SK-N-SH (cell line): ENCODE data around the gene UAP1L1. TPM values are rescaled to one million over a fixed set of nuclear protein-coding genes. Genes with fewer than 3 reads are reported as not detected.
"Not testable (repeated sequence)": the region's sequence is repeated elsewhere in the genome, so short reads cannot be mapped to it uniquely, and the experiment has no call there.

Experiments used
- CTCF ChIA-PET: fragments of 300-600, 350-600 bp; formaldehyde crosslinking; extraction: SDS; loops from one replicate; lab custom pipeline; 2021; lab: Yijun Ruan, JAX
- POLR2A ChIA-PET: fragments of 350-600 bp; sonication (Branson Sonifier 250); formaldehyde crosslinking; extraction: SDS; loops from one replicate; lab custom pipeline; 2020; ENCODE audit warnings: antibody characterized with exemption, inconsistent platforms; lab: Yijun Ruan, JAX
- DNase-seq: peaks from one replicate; pipeline ENCODE4 v3.0.0; 2012
- H2AFZ ChIP-seq: fragments of 200-600 bp; sonication (generic); 2 replicates; pipeline ENCODE4 v1.8.1; 2016; ENCODE audit warnings: antibody characterized with exemption, mild to moderate bottlenecking, low read depth
- H3F3A ChIP-seq: fragments of 200-600 bp; sonication (generic); replicated peaks from 2 replicates; pipeline ENCODE3; 2016; ENCODE audit warnings: antibody characterized with exemption, mild to moderate bottlenecking; ENCODE audit not compliant: insufficient read depth
- H3K27ac ChIP-seq, 2 experiments: fragments of 200-500 bp in 1 of 2; fragments of 200-600 bp in 1 of 2; sonication (Bioruptor generic) in 1 of 2; sonication (generic), shearing (Covaris generic) in 1 of 2; 2 replicates each; pipeline versions ENCODE4 v1.5.1 to v1.6.1; 2014 to 2016; ENCODE audit warnings: low read depth in 2 of 2, inconsistent platforms in 1 of 2, low read length in 1 of 2, mild to moderate bottlenecking in 1 of 2, mixed read lengths in 1 of 2
- H3K27me3 ChIP-seq: fragments of 200-600 bp; sonication (generic), shearing (Covaris generic); 2 replicates; pipeline ENCODE4 v1.6.1; 2016; ENCODE audit warnings: mixed run types; ENCODE audit not compliant: insufficient read depth
- H3K36me3 ChIP-seq, 2 experiments: fragments of 200-500 bp in 1 of 2; fragments of 200-600 bp in 1 of 2; sonication (Bioruptor generic) in 1 of 2; sonication (generic) in 1 of 2; replicated peaks in 1 of 2; 2 replicates each; pipeline versions ENCODE3 to v1.5.1; 2014 to 2016; ENCODE audit warnings: low read length in 1 of 2, mild to moderate bottlenecking in 1 of 2; ENCODE audit not compliant: insufficient read depth in 2 of 2, control insufficient read depth in 1 of 2
- H3K4me1 ChIP-seq, 2 experiments: fragments of 200-500 bp in 1 of 2; fragments of 200-600 bp in 1 of 2; sonication (Bioruptor generic) in 1 of 2; sonication (generic), shearing (Covaris generic) in 1 of 2; 2 replicates each; pipeline versions ENCODE4 v1.5.1 to v1.6.1; 2014 to 2016; ENCODE audit warnings: low read depth in 1 of 2, low read length in 1 of 2, mixed run types in 1 of 2; ENCODE audit not compliant: insufficient read depth in 2 of 2, control insufficient read depth in 1 of 2
- H3K4me2 ChIP-seq: fragments of 200-600 bp; sonication (generic), shearing (Covaris generic); 2 replicates; pipeline ENCODE4 v1.6.1; 2017; ENCODE audit warnings: mixed run types
- H3K4me3 ChIP-seq, 2 experiments: fragments of 200-500 bp in 1 of 2; fragments of 200-600 bp in 1 of 2; sonication (Bioruptor generic) in 1 of 2; sonication (generic), shearing (Covaris generic) in 1 of 2; 2 replicates each; pipeline versions ENCODE4 v1.5.1 to v1.8.1; 2014 to 2016; ENCODE audit warnings: low read depth in 2 of 2, inconsistent platforms in 1 of 2, low read length in 1 of 2, mild to moderate bottlenecking in 1 of 2, mixed read lengths in 1 of 2, moderate library complexity in 1 of 2
- H3K79me2 ChIP-seq: fragments of 200-600 bp; sonication (generic); 2 replicates; pipeline ENCODE4 v1.8.1; 2017; ENCODE audit warnings: mild to moderate bottlenecking; ENCODE audit not compliant: insufficient read depth
- H3K9ac ChIP-seq: fragments of 200-600 bp; sonication (generic); 2 replicates; pipeline ENCODE4 v1.6.1; 2017; ENCODE audit warnings: mixed run types
- H3K9me2 ChIP-seq: fragments of 200-600 bp; sonication (generic); 2 replicates; pipeline ENCODE4 v1.6.1; 2017; ENCODE audit warnings: mixed run types
- H3K9me3 ChIP-seq: fragments of 200-600 bp; sonication (generic); 2 replicates; pipeline ENCODE4 v1.6.1; 2017; ENCODE audit warnings: mixed run types, mild to moderate bottlenecking, moderate library complexity
- H4K20me1 ChIP-seq: fragments of 200-600 bp; sonication (generic); 2 replicates; pipeline ENCODE4 v1.6.1; 2017; ENCODE audit warnings: mild to moderate bottlenecking, mixed run types; ENCODE audit not compliant: insufficient read depth
- CHD2 ChIP-seq: fragments of 150-350 bp; IDR thresholded peaks from 2 replicates; pipeline ENCODE4 v1.6.1; 2018; ENCODE audit warnings: low read length; ENCODE audit not compliant: partially characterized antibody
- EZH2phosphoT487 ChIP-seq: fragments of 200-600 bp; sonication (generic); IDR thresholded peaks from 2 replicates; pipeline ENCODE4 v1.6.1; 2017; ENCODE audit warnings: low read depth, mixed run types, mild to moderate bottlenecking, antibody characterized with exemption, moderate library complexity, borderline replicate concordance
- GATA2 ChIP-seq: sonication (generic); formaldehyde crosslinking; IDR thresholded peaks from 2 replicates; pipeline ENCODE4 v1.5.0; 2020; ENCODE audit warnings: mild to moderate bottlenecking, missing genetic modification reagents
- MAX ChIP-seq: IDR thresholded peaks from 2 replicates; pipeline ENCODE4 v1.4.0; 2012; ENCODE audit warnings: low read depth
- NFIC ChIP-seq: IDR thresholded peaks from 2 replicates; pipeline ENCODE4 v1.4.0; 2012; ENCODE audit warnings: borderline replicate concordance
- POLR2AphosphoS5 ChIP-seq: IDR thresholded peaks from 2 replicates; pipeline ENCODE4 v1.6.1; 2012; ENCODE audit warnings: low read depth, low read length
- RCOR1 ChIP-seq: fragments of 150-350 bp; IDR thresholded peaks from 2 replicates; pipeline ENCODE4 v1.6.1; 2017; ENCODE audit warnings: antibody characterized with exemption, low read length
- RXRA ChIP-seq: IDR thresholded peaks from 2 replicates; pipeline ENCODE4 v1.4.0; 2012; ENCODE audit warnings: low read depth, mild to moderate bottlenecking, borderline replicate concordance
- SIN3A ChIP-seq: IDR thresholded peaks from 2 replicates; pipeline ENCODE4 v1.6.1; 2012; ENCODE audit warnings: low read depth, mild to moderate bottlenecking, low read length, moderate library complexity, borderline replicate concordance
- TCF12 ChIP-seq: IDR thresholded peaks from 2 replicates; pipeline ENCODE4 v1.4.0; 2012
- TEAD4 ChIP-seq: IDR thresholded peaks from 2 replicates; pipeline ENCODE4 v1.4.0; 2012; ENCODE audit warnings: mild to moderate bottlenecking, borderline replicate concordance; ENCODE audit not compliant: insufficient read depth
- USF1 ChIP-seq: IDR thresholded peaks from 2 replicates; pipeline ENCODE4 v1.4.0; 2012; ENCODE audit warnings: low read depth, borderline replicate concordance
- USF2 ChIP-seq: fragments of 150-350 bp; IDR thresholded peaks from 2 replicates; pipeline ENCODE4 v1.6.1; 2017; ENCODE audit warnings: antibody characterized with exemption, low read length, low read depth, borderline replicate concordance
- WGBS: methylation state at CpG from one replicate; pipeline ENCODE4 v1.1.6; 2017; ENCODE audit warnings: low lambda C conversion rate; 5-methylcytosine and 5-hydroxymethylcytosine counted together
- polyA plus RNA-seq, 3 experiments: library from polyadenylated mRNA; depleted of rRNA; stranded (reverse); fragments of >200 nt; gene quantifications; 2 replicates each; pipeline ENCODE4 v1.2.3, GENCODE V29; 2012
- TF ChIP-seq, protein P1 (sequence below): IDR thresholded peaks from 2 replicates; pipeline ENCODE4 v1.4.0; 2012; ENCODE audit warnings: low read depth, borderline replicate concordance

Gene UAP1L1
- polyA plus RNA-seq, 1 of the 3 experiments (the other 2 are of a cell fraction): 5.6 TPM

GRCh38 chr9:137121927-137122795, 44.8 kb downstream of the UAP1L1 start:
- WGBS: 85% methylated on average over 14 of the region's 25 CpGs
- H3K9me2 ChIP-seq, H3K27me3 ChIP-seq, H3K9me3 ChIP-seq, H3K4me3 ChIP-seq, H3K36me3 ChIP-seq, H3K27ac ChIP-seq, H2AFZ ChIP-seq, POLR2A ChIA-PET, H4K20me1 ChIP-seq, H3K9ac ChIP-seq, DNase-seq, H3K4me1 ChIP-seq, H3K4me2 ChIP-seq, H3F3A ChIP-seq: not testable (repeated sequence)
- peaks cover 32% of the 10 kb centered on the region for H3K79me2 ChIP-seq
- CTCF ChIA-PET: interaction anchor here (0.9 to 3.0 kb wide), 5 partner anchors 67 to 114 kb away, joined by 3 to 19 read pairs (median 5); partner anchors contain the start of genes ANAPC2, RNF224 and SSNA1

DNA sequence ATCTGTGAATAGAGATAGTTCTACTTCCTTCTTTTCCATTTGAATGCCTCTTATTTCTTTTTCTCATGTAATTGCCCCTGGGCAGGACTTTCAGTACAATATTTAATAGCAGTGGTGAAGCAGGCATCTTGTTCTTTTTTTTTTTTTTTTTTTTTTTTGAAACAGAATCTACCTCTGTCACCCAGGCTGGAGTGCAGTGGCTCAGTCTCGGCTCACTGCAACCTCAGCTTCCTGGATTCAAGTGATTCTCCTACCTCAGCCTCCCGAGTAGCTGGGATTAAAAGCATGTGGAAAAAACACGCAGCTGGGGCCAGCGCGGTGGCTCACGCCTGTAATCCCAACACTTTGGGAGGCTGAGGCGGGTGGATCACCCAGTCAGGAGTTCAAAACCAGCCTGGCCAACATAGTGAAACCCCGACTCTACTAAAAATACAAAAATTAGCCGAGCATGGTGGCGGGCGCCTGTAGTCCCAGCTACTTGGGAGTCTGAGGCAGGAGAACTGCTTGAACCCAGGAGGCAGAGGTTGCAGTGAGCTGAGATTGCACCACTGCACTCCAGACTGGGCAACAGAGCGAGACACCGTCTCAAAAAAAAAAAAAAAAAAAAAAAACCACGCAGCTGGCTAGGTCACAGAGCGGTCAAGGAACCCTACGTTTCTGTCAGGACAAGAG, 45.6 kb downstream of the UAP1L1 start:
- H3K79me2 ChIP-seq: peaks cover 39% of the 10 kb centered on the region

DNA sequence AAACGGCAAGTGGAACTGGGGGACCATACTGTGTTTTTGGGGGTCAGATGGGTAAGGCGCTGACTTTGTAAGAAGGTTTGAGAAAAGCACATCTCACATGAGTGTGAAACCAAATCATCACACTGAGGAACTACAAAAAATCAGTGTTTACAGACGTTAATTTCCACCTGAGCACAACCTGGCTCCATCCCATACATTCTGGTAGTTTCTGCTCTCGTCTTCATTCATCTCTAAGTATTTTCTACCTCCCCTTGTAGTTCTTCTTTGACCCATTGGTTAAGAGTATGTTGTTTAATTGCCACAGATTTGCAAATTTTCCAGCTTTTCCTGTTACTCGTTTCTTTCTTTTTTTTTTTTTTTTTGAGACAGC, 46.1 kb downstream of the UAP1L1 start:
- no peaks in the 10 kb centered on the region for H3K9me2 ChIP-seq
- no peak for DNase-seq
- CTCF ChIA-PET: interaction anchor here (0.9 to 3.0 kb wide), 5 partner anchors 12 to 113 kb away, joined by 4 to 19 read pairs (median 5); partner anchors contain the start of genes ANAPC2, RNF224 and SSNA1
- H3K79me2 ChIP-seq: peaks cover 45% of the 10 kb centered on the region
- no peak overlapping the region for H3K27ac ChIP-seq
- POLR2A ChIA-PET: no interaction called here
- H2AFZ ChIP-seq: no peak overlapping the region
- no peak overlapping the region for H3K4me3 ChIP-seq
- 84% methylated on average over 5 of the region's 5 CpGs for WGBS
- H3K9ac ChIP-seq: no peak overlapping the region
- no peaks in the 10 kb centered on the region for H3K27me3 ChIP-seq
- H4K20me1 ChIP-seq: no peaks in the 10 kb centered on the region
- no peaks in the 10 kb centered on the region for H3K9me3 ChIP-seq
- H3K4me2 ChIP-seq: no peak overlapping the region
- H3F3A ChIP-seq: peaks cover 7% of the 10 kb centered on the region
- H3K4me1 ChIP-seq: peaks cover 3 to 13% of the 10 kb centered on the region in 2 experiments; a peak in 3 of 4 replicates
- H3K36me3 ChIP-seq: no peaks in the 10 kb centered on the region
- TF ChIP-seq RXRA (no peak), USF2 (no peak), RCOR1 (no peak), SIN3A (no peak), NFIC (no peak), EZH2phosphoT487 (no peak), MAX (no peak), POLR2AphosphoS5 (no peak), TEAD4 (no peak), CHD2 (no peak), TCF12 (no peak), USF1 (no peak), GATA2 (no peak)
- TF ChIP-seq, protein P1, sequence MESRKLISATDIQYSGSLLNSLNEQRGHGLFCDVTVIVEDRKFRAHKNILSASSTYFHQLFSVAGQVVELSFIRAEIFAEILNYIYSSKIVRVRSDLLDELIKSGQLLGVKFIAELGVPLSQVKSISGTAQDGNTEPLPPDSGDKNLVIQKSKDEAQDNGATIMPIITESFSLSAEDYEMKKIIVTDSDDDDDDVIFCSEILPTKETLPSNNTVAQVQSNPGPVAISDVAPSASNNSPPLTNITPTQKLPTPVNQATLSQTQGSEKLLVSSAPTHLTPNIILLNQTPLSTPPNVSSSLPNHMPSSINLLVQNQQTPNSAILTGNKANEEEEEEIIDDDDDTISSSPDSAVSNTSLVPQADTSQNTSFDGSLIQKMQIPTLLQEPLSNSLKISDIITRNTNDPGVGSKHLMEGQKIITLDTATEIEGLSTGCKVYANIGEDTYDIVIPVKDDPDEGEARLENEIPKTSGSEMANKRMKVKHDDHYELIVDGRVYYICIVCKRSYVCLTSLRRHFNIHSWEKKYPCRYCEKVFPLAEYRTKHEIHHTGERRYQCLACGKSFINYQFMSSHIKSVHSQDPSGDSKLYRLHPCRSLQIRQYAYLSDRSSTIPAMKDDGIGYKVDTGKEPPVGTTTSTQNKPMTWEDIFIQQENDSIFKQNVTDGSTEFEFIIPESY: no peak

More for the DNA sequence above, 45.6 kb downstream of the UAP1L1 start:
- ChIA-PET CTCF (interaction anchor here (0.9 to 3.0 kb wide), 6 partner anchors 12 to 113 kb away, joined by 3 to 19 read pairs (median 4); partner anchors contain the start of genes ANAPC2, RNF224 and SSNA1), POLR2A (interaction anchor here (0.7 kb wide), 1 partner anchor 70 kb away, joined by 3 read pairs; no protein-coding TSS in a partner anchor)
- H3K9ac ChIP-seq, H3K4me3 ChIP-seq, H3K9me2 ChIP-seq, H3K9me3 ChIP-seq, H4K20me1 ChIP-seq, H3K27me3 ChIP-seq, H2AFZ ChIP-seq, H3K4me2 ChIP-seq, H3F3A ChIP-seq, H3K27ac ChIP-seq, DNase-seq, H3K4me1 ChIP-seq, H3K36me3 ChIP-seq: not testable (repeated sequence)
- WGBS: 92% methylated on average over 16 of the region's 16 CpGs
